Measurements from ENCODE around the gene OGFR. TPM values are rescaled to one million over a fixed set of nuclear protein-coding genes. Genes with fewer than 3 reads are reported as not detected.

Gene OGFR
- total RNA-seq, 1 experiment from 2014 or later, result 57.4 TPM

DNA sequence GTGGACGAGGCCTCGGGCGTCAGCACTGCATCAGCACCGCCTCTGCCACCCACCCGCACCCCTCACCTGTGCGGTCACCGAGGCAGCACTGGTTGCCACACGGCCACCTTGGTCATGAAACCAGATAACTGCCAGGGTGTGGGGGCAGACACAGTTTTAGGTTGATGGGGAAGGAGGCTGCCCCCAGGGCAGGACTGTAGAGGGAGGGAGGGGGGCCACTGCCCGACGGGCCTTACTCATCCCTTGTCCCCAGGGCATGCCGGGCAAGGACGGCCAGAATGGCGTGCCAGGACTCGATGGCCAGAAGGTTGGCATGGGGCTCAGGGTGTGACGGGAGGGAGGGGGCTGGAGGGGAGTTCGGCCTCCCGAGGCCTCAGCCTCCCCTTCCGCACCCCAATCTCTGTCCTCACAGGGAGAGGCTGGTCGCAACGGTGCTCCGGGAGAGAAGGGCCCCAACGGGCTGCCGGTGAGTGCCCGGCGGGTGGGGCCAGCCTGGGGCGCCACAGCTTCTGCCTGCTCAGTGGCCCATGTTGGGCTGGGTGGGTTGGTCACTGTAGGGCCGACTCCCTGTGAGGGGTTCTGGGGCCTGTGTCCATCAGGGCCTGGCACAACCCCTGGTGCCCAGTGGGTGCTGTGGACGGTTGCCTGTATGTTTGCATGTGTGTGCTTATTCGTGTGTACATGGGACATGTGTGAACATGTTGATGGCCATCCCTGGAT lies 24.0 kb downstream of the OGFR start:
- POLR2A ChIA-PET (ENCODE audit: unreplicated experiment), result no interaction called here
- Histone ChIP-seq H2AFZ (no peak overlapping the region), H3K9me2 (ENCODE audit: insufficient read depth) (no peaks in the 10 kb centered on the region), H3K36me3 (ENCODE audit: low read depth) (no peaks in the 10 kb centered on the region), H3K4me2 (no peak overlapping the region), H3K9me3 (ENCODE audit: insufficient read depth, low read depth) (no peaks in the 10 kb centered on the region), H3F3A (ENCODE audit: insufficient read depth, low read depth) (peaks cover 19% of the 10 kb centered on the region; the same call in 1 of the 2 replicates), H3K4me3 (no peak overlapping the region), H4K20me1 (ENCODE audit: insufficient read depth) (no peaks in the 10 kb centered on the region), H3K79me2 (ENCODE audit: low read depth) (no peaks in the 10 kb centered on the region), H3K27me3 (ENCODE audit: insufficient read depth, low read depth) (no peaks in the 10 kb centered on the region), H3K4me1 (replicated peaks; ENCODE audit: insufficient read depth) (peaks cover 33% of the 10 kb centered on the region), H3K27ac (no peak overlapping the region)
- no TSS peak for BruUV-seq (replicated peaks)
- peak in 1 of 2 experiments; percentile 26 for DNase-seq
- TF ChIP-seq EZH2 (IDR thresholded peaks at IDR 0.05; ENCODE audit: low read depth), result no peak
- TF ChIP-seq, protein P1, sequence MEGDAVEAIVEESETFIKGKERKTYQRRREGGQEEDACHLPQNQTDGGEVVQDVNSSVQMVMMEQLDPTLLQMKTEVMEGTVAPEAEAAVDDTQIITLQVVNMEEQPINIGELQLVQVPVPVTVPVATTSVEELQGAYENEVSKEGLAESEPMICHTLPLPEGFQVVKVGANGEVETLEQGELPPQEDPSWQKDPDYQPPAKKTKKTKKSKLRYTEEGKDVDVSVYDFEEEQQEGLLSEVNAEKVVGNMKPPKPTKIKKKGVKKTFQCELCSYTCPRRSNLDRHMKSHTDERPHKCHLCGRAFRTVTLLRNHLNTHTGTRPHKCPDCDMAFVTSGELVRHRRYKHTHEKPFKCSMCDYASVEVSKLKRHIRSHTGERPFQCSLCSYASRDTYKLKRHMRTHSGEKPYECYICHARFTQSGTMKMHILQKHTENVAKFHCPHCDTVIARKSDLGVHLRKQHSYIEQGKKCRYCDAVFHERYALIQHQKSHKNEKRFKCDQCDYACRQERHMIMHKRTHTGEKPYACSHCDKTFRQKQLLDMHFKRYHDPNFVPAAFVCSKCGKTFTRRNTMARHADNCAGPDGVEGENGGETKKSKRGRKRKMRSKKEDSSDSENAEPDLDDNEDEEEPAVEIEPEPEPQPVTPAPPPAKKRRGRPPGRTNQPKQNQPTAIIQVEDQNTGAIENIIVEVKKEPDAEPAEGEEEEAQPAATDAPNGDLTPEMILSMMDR (conservative IDR thresholded peaks at IDR 0.05), result no peak
- CTCF ChIA-PET, result no interaction called here
- intact Hi-C loops (cut with micrococcal nuclease; ENCODE audit: unreplicated experiment), result no loop called here

DNA sequence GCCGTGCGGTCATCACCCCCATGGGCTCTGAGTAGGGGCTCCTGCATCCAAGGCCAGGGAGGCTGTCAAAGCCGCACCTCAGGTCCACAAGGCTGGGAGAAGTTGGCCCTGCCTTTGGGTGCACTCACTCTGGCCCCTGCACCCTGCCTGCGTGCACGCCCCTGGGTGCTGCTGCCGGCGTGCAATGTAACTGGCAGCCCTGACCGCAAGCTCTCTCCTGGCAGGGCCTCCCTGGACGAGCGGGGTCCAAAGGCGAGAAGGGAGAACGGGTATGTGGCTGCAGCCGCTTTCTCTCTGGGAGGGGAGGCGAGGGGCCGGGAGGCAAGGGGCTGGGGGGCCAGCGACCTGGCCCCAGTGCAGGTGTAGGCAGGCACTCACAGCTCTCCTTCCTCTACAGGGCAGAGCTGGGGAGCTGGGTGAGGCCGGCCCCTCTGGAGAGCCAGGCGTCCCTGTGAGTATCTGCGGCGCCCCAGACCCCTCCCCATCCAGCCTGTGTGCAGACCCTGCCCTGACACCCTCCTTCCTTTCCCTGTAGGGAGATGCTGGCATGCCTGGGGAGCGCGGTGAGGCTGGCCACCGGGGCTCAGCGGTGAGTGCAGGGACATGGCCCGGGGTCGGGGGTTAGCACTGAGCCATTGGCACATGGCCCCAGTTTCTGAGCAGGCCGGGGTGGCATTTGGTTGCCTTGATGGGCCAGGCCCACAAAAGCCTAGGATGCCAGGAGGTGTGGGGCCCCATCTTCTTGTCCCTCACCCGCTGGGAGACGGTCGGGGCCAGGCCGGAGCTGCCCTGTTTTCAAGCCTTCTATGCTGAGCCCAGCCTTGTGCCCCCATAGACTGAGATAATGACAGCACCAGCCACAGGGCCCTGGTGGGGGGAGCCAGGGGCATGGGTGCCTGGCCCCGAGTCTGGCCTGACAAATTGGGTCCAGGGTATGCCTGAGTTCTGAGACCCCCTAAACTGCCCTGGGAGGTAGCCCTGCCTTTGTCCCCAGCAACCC lies 24.9 kb downstream of the OGFR start:
- Histone ChIP-seq H3F3A (ENCODE audit: insufficient read depth, low read depth) (peaks cover 19% of the 10 kb centered on the region; the same call in 1 of the 2 replicates), H3K4me1 (replicated peaks; ENCODE audit: insufficient read depth) (peaks cover 36% of the 10 kb centered on the region), H3K4me2 (no peak overlapping the region), H3K27me3 (ENCODE audit: insufficient read depth, low read depth) (no peaks in the 10 kb centered on the region), H2AFZ (no peak overlapping the region), H3K9me3 (ENCODE audit: insufficient read depth, low read depth) (no peaks in the 10 kb centered on the region), H3K9me2 (ENCODE audit: insufficient read depth) (no peaks in the 10 kb centered on the region), H3K36me3 (ENCODE audit: low read depth) (no peaks in the 10 kb centered on the region), H4K20me1 (ENCODE audit: insufficient read depth) (no peaks in the 10 kb centered on the region), H3K79me2 (ENCODE audit: low read depth) (no peaks in the 10 kb centered on the region), H3K4me3 (no peak overlapping the region), H3K27ac (no peak overlapping the region)
- no peak for DNase-seq
- BruUV-seq (replicated peaks), result no TSS peak
- intact Hi-C loops (cut with micrococcal nuclease; ENCODE audit: unreplicated experiment), result no loop called here
- CTCF ChIA-PET, result no interaction called here
- POLR2A ChIA-PET (ENCODE audit: unreplicated experiment), result no interaction called here
- no peak for TF ChIP-seq EZH2 (IDR thresholded peaks at IDR 0.05; ENCODE audit: low read depth)
- TF ChIP-seq, protein P1 (conservative IDR thresholded peaks at IDR 0.05), result no peak

DNA sequence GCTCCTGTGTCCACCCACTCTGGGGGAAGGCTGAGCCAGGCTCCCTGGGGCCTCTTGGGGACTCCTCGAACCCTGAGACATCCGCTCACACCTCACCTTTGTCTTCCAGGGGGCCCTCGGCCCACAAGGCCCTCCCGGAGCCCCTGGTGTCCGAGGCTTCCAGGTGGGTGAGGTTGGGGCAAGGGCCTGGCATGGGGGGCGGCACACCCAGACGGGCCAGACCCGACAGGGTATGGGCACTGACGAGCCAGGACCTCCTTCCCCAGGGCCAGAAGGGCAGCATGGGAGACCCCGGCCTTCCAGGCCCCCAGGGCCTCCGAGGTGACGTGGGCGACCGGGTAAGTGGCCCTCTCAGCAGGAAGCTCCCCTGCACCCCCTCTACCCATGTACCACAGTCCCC lies 25.6 kb downstream of the OGFR start:
- Histone ChIP-seq H3K36me3 (ENCODE audit: low read depth) (no peaks in the 10 kb centered on the region), H3K4me2 (no peak overlapping the region), H3K9me2 (ENCODE audit: insufficient read depth) (no peaks in the 10 kb centered on the region), H3K79me2 (ENCODE audit: low read depth) (no peaks in the 10 kb centered on the region), H3K4me1 (replicated peaks; ENCODE audit: insufficient read depth) (peaks cover 33% of the 10 kb centered on the region), H3F3A (ENCODE audit: insufficient read depth, low read depth) (peaks cover 19% of the 10 kb centered on the region; the same call in 1 of the 2 replicates), H2AFZ (no peak overlapping the region), H3K9me3 (ENCODE audit: insufficient read depth, low read depth) (no peaks in the 10 kb centered on the region), H3K4me3 (no peak overlapping the region), H4K20me1 (ENCODE audit: insufficient read depth) (no peaks in the 10 kb centered on the region), H3K27me3 (ENCODE audit: insufficient read depth, low read depth) (no peaks in the 10 kb centered on the region), H3K27ac (no peak overlapping the region)
- no TSS peak for BruUV-seq (replicated peaks)
- intact Hi-C loops (cut with micrococcal nuclease; ENCODE audit: unreplicated experiment), result no loop called here
- ChIA-PET POLR2A (ENCODE audit: unreplicated experiment) (no interaction called here), CTCF (interaction anchor here (0.6 kb wide), 1 partner anchor 19 kb away, joined by 3 read pairs; no protein-coding TSS in a partner anchor)
- TF ChIP-seq EZH2 (IDR thresholded peaks at IDR 0.05; ENCODE audit: low read depth), result no peak
- TF ChIP-seq, protein P1 (conservative IDR thresholded peaks at IDR 0.05), result no peak
- DNase-seq, result no peak
